Measurements from ENCODE around the gene CYB561A3.

DNA sequence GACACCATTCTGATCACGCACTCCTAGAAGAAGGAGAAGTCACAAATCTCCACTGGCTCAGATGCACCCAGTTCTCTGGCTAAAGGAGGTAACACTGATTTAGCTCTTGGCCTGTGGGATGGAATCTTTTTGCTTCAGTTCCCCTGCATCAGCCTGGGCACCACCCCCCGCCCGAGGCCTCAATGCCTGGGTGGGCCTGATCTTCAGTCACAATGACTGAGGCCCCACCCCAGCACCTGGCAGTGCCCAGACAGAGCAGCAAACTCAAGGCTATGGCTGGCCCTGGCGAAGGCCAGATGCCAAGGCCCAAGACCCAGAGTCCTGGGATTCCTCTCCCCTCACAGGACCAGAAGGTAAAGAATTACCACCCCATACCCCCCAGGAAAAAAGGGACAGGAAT is 5.0 kb downstream of the CYB561A3 start:
- TF ChIP-seq, protein P1, sequence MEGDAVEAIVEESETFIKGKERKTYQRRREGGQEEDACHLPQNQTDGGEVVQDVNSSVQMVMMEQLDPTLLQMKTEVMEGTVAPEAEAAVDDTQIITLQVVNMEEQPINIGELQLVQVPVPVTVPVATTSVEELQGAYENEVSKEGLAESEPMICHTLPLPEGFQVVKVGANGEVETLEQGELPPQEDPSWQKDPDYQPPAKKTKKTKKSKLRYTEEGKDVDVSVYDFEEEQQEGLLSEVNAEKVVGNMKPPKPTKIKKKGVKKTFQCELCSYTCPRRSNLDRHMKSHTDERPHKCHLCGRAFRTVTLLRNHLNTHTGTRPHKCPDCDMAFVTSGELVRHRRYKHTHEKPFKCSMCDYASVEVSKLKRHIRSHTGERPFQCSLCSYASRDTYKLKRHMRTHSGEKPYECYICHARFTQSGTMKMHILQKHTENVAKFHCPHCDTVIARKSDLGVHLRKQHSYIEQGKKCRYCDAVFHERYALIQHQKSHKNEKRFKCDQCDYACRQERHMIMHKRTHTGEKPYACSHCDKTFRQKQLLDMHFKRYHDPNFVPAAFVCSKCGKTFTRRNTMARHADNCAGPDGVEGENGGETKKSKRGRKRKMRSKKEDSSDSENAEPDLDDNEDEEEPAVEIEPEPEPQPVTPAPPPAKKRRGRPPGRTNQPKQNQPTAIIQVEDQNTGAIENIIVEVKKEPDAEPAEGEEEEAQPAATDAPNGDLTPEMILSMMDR (IDR thresholded peaks at IDR 0.05) = no peak
- TF ChIP-seq POLR2A (IDR thresholded peaks at IDR 0.05) = no peak

Measured in Peyer's patch (tissue), 4 donors.